Parathyroid adenoma (tissue), 2 donors: ENCODE results near the gene PGBD2.

Source experiments
- H2AFZ ChIP-seq: fragments of 300-600 bp; sonication (generic); one replicate; pipeline ENCODE4 v1.7.0; 2017; ENCODE audit warnings: antibody characterized with exemption, mild to moderate bottlenecking
- H3K27ac ChIP-seq: fragments of 300-600 bp; sonication (generic); one replicate; pipeline ENCODE4 v1.7.0; 2017
- H3K27me3 ChIP-seq: fragments of 300-600 bp; sonication (generic); one replicate; pipeline ENCODE4 v1.7.0; 2017; ENCODE audit warnings: low read length; ENCODE audit not compliant: control insufficient read depth, insufficient read depth
- H3K36me3 ChIP-seq: fragments of 300-600 bp; sonication (generic); one replicate; pipeline ENCODE4 v1.7.0; 2017; ENCODE audit warnings: low read length; ENCODE audit not compliant: control insufficient read depth, insufficient read depth
- H3K4me1 ChIP-seq: fragments of 300-600 bp; sonication (generic); one replicate; pipeline ENCODE4 v1.7.0; 2017; ENCODE audit warnings: control low read depth
- H3K4me2 ChIP-seq: fragments of 300-600 bp; sonication (generic); one replicate; pipeline ENCODE4 v1.7.0; 2017; ENCODE audit warnings: low read length
- H3K4me3 ChIP-seq: fragments of 300-600 bp; sonication (generic); one replicate; pipeline ENCODE4 v1.7.0; 2017; ENCODE audit warnings: low read depth, low read length
- H3K79me2 ChIP-seq: fragments of 300-600 bp; sonication (generic); one replicate; pipeline ENCODE4 v1.7.0; 2017; ENCODE audit warnings: control low read depth
- H3K9ac ChIP-seq: fragments of 300-600 bp; sonication (generic); one replicate; pipeline ENCODE4 v1.7.0; 2017; ENCODE audit warnings: mild to moderate bottlenecking
- H3K9me3 ChIP-seq: fragments of 300-600 bp; sonication (generic); one replicate; pipeline ENCODE4 v1.7.0; 2017; ENCODE audit warnings: low read length; ENCODE audit not compliant: control insufficient read depth
- CTCF ChIP-seq: fragments of 300-600 bp; sonication (generic); IDR thresholded peaks from one replicate; pipeline ENCODE4 v1.7.0; 2017; ENCODE audit warnings: antibody characterized with exemption, mild to moderate bottlenecking
- donor health status: primary hyperparathyroidism.

The PGBD2 gene

GRCh38 chr1:248858891-248859889 is 46.8 kb upstream of the PGBD2 start, which contains the start of gene ZNF692:
ZNF692 (minus strand) TSS chr1:248859085; CDS start chr1:248858309, 776 bp downstream.
- peak within 1 kb of the TSS; percentile 89 for H2AFZ ChIP-seq
- H3K79me2 ChIP-seq = no peaks in the 10 kb centered on the region
- peak within 1 kb of the TSS; percentile 85 for H3K4me2 ChIP-seq

GRCh38 chr1:248860007-248860406 is 46.0 kb upstream of the PGBD2 start:
- H3K4me3 ChIP-seq = peak overlapping the region; percentile 81
- no peak overlapping the region for H3K27ac ChIP-seq
- no peaks in the 10 kb centered on the region for H3K36me3 ChIP-seq
- no peaks in the 10 kb centered on the region for H3K27me3 ChIP-seq
- no peak overlapping the region for H2AFZ ChIP-seq
- peaks cover 9% of the 10 kb centered on the region for H3K4me1 ChIP-seq
- no peaks in the 10 kb centered on the region for H3K79me2 ChIP-seq
- no peak overlapping the region for H3K4me2 ChIP-seq
- no peak for TF ChIP-seq CTCF
- no peak overlapping the region for H3K9ac ChIP-seq
- no peaks in the 10 kb centered on the region for H3K9me3 ChIP-seq

More at GRCh38 chr1:248858891-248859889, 46.8 kb upstream of the PGBD2 start, which contains the start of gene ZNF692:
- peak within 1 kb of the TSS; percentile 81 for H3K4me3 ChIP-seq
- H3K4me1 ChIP-seq = peaks cover 9% of the 10 kb centered on the region
- TF ChIP-seq CTCF = no peak
- peak within 1 kb of the TSS; percentile 81 for H3K27ac ChIP-seq
- no peaks in the 10 kb centered on the region for H3K27me3 ChIP-seq
- H3K9me3 ChIP-seq = no peaks in the 10 kb centered on the region
- H3K36me3 ChIP-seq = no peaks in the 10 kb centered on the region
- peak within 1 kb of the TSS; percentile 28 for H3K9ac ChIP-seq

GRCh38 chr1:248861616-248862015 is 44.4 kb upstream of the PGBD2 start:
- no peak for TF ChIP-seq CTCF
- Histone ChIP-seq H3K27ac (no peak overlapping the region), H3K79me2 (no peaks in the 10 kb centered on the region), H3K9ac (no peak overlapping the region), H3K36me3 (no peaks in the 10 kb centered on the region), H3K27me3 (no peaks in the 10 kb centered on the region), H3K4me3 (no peak overlapping the region), H3K4me1 (peaks cover 9% of the 10 kb centered on the region), H3K9me3 (no peaks in the 10 kb centered on the region), H3K4me2 (no peak overlapping the region), H2AFZ (no peak overlapping the region)

- no peaks in the 10 kb centered on the region for H3K79me2 ChIP-seq
- H3K27ac ChIP-seq = peak overlapping the region; percentile 41
- H2AFZ ChIP-seq = peak overlapping the region; percentile 93
- TF ChIP-seq CTCF = no peak
- no peaks in the 10 kb centered on the region for H3K9me3 ChIP-seq
- H3K4me2 ChIP-seq = peak overlapping the region; percentile 91
- peaks cover 5% of the 10 kb centered on the region for H3K4me1 ChIP-seq
- no peaks in the 10 kb centered on the region for H3K27me3 ChIP-seq
- no peak overlapping the region for H3K9ac ChIP-seq
- peak overlapping the region; percentile 59 for H3K4me3 ChIP-seq
- H3K36me3 ChIP-seq = no peaks in the 10 kb centered on the region
Measured at GRCh38 chr1:248862695-248862997, 43.4 kb upstream of the PGBD2 start.
